NOMO-1 (cell line): ENCODE results near the gene MARCHF10.
A peak's percentile ranks its signal among the peaks of the same experiment; 100 is the strongest.

Experiments
- DNase-seq, 2 experiments: peaks; one replicate each; lab custom pipeline; 2025; ENCODE audit not compliant: unreplicated experiment in 2 of 2; lab: John Stamatoyannopoulos, UW

The MARCHF10 gene

DNA sequence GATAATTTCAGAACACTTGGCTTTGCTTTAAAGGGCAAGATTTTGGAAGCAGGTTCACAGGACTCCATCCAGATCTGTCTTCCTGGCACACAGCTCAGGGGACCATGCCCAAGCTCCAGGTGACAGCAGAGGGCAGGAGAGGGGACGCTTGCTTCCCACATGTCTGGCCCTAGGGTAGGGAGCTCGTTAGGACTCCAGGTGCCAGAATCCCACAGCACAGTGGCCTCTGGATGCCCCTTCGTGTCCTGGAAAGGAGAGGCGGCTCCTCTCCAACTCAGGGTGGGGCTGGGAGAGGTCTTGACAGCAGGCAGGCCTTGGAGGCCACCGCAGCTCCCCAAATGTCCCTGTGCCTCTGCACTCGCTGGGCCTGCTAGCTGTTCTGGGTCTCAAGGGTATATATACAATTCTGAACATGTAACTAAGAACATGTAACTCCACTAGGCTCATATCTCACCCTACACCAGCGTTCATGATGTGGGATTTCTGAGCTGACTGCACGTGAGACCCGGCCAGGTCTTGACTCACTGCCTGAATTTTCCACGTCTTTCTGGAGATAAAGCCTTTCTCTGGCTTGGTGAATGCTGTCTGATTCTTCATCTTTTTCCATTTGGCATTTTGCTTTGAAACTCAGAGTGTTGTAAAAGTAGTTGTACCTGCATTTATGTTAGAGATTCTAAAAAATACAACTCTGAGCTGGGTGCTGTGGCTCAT, 52.8 kb downstream of the MARCHF10 start:
- no peak for DNase-seq

DNA sequence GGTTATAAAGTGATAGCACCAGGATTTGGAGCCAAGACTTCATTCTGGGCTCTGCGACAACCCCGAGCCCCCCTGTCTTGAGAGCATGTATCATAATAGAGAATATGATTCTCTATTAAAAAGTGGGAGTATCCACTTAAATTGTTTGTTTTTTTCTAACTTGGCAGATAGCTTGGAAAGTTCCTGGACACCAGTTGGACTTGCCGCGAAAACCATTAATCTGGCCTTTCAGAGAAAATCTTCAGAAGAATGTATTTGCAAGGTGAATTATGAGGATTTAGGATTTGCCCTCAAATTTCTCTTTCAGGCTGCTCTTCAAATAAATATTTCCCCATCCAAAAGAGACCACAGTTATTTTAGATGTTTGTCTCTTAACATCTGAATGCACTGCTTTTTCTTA, 53.5 kb downstream of the MARCHF10 start:
- DNase-seq: no peak

DNA sequence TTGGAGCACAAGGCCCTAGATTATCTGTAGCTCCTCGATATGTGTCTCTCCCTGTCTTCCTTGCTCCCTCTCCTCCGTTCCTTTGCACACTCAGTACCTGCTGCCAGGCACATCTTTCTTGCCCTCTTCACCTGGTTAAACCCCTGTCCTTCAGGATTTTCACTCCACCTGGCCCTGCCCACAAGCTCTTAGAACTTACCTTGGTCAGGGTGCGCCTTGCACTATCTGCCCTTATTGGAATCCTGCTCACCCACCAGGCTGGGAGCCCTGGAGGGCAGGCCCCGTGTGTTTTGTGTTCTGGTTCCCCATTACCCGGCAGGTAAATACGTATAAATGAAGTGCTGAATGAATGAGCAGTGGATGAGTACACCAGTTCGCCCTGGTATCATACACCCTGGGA, 54.6 kb downstream of the MARCHF10 start:
- no peak for DNase-seq

DNA sequence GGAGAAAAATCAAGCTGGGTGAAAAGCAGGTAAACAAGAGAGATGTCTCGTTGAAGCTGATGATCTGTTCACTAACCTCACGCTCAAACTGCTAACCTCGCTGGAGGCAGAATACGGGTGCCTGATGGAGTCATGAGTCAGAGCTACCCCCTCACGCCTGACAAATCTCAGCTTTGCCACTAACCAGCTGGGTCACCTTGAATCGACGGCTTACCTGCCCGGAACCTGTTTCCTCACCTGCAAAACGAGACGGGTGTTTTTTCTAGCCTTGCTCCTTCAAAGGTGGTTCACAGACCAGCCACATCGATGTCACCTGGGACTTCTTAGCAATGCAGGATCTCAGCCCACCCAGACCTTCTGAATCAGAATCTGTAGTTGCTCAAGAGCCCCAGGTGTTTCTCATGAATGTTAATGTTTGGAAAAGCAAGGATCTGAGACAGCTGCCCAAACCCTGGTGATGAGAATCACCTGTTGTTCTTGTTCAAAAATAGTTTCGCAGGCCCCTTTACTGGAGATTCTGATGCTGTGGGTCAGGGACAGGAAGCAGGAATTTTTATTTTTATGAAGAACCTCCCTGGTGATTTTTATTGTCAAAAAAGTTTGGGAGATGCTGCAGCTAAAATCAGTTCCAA, 56.9 kb downstream of the MARCHF10 start:
- DNase-seq: no peak

DNA sequence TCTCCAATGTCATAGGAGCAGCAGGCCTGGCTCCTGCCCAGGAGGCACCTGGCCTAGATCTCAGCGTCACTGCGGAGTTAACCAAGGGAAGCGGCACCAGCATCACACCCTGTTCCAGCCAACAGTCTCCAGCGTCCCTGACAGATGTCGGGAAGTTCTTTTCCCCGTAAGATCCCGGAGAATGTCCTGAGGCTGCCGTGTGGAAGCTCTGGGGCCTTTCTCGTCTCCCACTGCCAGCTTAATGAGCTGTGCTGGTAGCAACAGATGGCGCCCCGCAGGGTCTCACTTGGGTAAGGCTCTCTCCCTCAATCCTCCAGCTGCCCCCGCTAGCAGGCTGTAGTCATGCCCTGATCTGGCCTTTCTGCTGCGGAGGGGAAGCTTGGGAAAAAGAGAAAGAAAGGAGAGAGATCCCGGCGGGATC, 57.5 kb downstream of the MARCHF10 start:
- no peak for DNase-seq

DNA sequence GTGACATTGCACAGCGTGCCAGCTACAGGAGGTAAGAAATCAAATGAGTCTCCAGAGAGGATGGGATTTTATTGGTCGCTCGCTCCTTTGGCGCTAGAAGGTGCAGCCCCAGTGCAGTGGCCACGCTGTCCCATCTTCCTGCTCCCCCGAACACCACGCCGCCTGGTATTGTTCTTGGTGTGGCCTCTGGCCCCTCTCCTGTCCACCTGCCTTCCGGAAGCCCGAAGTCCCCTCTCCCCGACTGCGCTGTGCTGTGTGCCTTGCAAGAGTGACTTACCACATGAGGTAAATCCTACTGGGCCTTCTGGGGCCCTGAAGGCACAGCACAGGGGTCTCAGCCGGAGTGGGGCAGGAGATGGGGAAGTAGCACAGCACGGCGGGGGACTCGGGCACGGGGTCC, 58.2 kb downstream of the MARCHF10 start:
- DNase-seq: no peak

DNA sequence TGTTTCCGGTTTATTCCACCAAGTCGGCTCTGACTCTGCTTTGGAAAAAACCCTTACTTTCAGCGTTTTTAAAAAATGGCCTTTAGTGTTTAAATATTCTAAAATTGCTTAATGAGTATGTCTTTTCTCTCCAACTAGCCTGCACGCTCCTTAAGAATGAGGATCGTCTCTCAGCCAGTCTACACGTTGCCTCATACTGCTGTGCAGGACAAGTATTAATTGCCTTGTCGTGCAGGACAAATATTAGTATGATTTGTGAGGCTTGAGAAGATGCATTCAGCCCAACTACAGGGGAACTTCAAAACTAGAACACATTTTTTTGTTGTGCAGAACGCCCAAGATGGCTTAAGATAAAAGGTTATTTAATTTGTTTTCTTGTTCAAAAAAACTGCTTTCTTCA, 61.2 kb downstream of the MARCHF10 start:
- DNase-seq: no peak

DNA sequence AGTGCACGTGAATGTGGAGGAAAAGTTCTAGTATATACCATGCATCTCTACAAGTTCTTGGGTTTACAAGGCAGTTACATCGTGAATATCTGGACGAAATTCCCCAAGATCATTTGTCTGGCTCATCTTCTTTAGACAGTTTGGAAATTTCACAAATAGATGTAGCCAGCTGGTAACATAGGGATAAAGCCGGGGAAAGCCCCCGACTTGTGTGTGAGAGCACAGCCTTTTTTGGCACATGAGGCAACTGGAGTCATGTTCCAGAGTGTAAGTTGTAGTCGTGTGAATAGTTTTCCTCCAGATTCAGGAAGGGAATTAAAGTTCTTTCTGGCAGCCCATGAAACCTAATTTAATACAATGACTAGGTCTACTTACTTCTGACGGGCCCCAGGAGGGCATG, 62.3 kb downstream of the MARCHF10 start:
- no peak for DNase-seq

DNA sequence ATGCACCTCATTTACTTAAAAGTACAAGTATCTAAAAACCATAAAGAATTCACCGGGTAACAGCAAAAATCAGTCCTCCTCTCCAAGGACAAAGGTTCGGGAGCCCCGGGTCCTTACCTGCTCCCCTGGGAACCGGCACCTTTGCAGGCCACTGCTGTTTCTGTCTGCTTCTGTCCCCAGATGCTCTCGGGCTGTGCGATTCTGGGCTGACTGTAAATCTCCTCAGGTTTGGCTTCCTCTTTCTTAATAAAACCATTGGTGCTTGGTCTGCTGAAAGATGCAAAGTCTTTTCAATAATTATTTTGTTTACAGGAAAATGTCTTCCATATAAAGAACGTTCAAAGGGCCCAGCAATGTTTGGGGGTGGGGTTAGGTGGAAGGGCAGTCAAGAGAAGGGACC, 63.9 kb downstream of the MARCHF10 start:
- no peak for DNase-seq

DNA sequence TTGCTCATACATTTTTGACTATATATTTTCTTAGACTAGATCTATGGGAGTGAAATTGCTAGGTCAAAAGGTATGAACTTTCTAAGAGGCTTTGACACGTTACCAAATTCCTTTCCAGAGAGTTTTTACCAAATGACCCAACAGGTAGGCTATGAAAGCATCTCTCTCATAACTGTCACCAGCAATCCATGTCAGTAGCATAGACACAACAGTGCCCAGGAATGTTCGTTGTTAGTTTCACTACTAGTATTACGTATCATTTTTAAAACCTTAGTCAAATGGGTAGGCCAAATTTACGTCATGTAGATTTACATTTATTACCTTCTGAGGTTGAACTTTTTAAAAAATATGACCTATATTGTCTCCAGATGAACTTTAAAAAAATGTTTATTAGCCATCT, 66.8 kb downstream of the MARCHF10 start:
- no peak for DNase-seq

DNA sequence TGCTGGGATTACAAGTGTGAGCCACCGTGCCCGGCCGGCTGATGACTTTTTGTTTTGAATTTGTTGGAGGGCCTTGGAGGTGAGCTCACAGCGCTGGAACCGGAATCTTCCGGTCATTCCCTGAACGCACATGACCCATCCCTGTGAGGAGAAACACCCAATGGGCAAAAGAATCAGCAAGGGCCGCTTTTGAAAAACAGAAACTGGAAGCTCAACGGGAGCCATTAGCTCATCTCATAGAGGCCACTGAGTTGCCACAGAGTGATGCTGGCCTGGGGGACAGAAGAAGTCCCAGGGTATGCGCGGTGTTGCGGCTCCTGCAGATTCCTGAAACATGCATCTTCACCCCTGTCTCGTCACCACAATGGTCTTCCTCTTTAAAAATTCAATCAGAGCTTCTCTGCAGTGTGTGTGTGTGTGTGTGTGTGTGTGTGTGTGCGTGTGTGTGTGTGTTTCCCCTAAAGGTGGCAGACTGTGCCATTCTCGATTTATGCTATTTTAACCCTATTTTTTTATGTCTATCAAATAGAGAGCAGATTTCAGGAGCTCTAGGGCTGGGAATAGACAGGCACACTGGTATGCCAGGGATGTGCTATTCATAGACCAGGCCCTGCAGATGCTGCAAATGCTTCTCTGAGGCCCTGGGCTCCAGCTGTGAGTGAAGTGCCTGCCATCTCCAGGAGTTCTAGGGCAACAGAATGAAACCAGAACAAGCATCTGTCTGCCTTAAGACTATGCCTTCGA, 68.3 kb downstream of the MARCHF10 start:
- no peak for DNase-seq

DNA sequence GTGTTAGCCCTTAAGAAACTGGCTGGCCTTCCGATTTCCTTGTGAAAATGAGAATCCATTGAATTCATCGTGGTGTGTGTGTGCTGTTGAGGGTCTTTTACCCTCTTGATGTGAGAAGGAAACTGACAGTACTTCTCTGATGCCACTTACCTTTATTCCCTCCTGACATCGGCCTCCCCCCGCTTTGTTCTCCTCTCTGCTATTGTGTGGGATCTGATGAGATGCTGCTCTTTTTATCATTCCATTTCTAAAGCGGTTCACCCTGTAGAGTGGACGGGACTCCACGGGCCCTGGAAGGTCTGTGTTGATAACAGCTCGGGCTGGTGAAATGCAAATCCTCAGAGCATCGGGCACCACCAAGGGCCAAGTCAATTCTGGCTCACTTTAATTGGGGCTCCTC, 69.8 kb downstream of the MARCHF10 start:
- DNase-seq: no peak

DNA sequence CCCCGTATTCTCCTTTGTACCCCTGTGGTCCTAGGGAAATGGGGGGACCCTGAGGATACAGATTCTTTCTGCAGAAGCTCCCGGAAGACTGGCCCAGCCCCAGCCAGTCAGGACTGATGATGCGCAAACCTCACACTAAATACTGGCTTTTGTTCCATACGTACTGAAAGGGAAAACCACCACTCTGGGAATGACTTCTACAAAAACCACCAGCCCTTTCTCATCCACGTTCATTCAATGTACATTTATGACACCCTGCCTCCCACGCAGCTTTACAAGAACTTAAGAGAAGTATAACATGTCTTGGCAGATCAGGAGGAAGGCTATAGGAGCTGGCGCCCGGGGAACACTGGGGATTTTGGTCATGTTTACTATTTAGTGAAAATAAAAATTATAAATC, 70.6 kb downstream of the MARCHF10 start:
- no peak for DNase-seq

DNA sequence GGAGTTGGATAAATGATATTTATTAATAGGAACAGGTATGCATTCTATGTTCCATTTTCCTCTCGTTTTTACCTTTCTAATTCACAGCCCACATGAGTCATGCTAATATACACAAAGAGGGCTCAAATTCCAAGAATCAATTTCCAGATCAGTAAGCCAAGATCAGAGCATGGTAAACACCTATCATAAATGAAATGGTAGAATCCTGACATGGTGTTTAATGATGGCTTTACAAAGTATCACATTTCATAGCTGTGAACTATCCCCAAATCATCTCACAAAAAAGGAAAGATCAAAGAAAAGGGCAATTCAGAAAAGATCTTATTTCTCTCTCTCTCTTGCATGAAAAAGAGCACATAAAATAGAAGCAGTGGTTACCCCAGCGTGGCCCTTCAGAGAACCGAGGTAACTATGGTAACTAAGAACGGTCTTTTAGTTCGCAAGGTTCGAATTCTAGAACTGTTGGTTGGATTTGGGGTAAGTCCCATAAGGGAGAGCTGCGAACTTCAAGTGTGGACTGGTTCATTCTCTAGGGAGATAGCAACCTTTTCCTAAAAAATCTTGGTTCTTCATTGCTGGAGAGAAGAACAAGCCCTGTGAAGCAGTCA, 73.0 kb downstream of the MARCHF10 start:
- no peak for DNase-seq

DNA sequence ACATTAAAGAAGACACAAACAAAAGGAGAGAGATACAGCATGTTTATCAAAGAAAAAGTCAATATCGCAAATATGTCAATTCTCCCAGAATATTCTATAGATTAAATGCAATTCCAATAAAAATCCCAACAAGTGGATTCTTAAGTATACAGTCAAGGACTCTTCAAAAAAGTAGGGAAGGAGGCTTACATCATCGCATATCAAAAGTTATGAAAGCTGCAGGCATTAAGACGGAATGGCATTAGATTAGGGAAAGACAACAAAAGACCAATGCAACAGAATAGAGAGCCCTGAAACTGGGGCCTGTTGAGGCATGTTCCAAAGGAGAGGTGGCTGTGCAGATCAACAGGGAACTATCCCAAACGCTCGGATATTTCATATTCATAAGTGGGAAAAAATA, 76.0 kb downstream of the MARCHF10 start:
- no peak for DNase-seq

DNA sequence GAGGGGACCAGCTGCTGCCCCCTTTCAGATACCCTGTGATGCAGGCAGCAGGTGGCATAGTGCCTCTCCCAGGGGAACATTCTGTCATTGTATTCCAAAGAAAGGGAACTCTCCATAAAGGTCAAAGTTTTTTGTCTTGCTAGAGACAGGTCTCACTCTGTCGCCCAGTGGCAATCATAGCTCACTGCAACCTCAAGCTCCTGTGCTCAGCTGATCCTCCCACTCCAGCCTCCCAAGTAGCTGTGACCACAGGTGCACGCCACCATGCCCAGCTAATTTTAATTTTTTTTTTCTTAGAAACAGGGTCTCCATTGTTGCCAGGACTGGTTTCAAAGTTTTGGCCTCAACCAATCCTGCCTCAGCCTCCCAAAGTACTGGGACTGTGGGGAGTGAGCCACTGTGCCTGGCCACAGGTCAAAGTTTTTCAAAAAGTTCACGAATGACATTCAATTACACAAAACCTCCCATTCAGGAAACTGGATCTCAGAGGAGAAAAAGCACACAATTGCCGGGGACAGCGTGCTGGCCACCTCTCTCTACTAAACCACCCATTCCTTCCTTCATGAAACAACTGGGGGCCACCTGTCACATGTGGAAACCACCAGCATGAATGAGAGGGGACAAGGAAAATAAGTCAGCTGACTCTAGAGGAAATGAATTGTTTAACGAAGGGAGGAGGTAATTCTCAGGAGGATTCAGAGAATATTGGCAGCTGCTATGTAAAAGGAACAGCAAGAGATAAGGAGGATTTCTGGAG, 80.0 kb downstream of the MARCHF10 start:
- DNase-seq: no peak

DNA sequence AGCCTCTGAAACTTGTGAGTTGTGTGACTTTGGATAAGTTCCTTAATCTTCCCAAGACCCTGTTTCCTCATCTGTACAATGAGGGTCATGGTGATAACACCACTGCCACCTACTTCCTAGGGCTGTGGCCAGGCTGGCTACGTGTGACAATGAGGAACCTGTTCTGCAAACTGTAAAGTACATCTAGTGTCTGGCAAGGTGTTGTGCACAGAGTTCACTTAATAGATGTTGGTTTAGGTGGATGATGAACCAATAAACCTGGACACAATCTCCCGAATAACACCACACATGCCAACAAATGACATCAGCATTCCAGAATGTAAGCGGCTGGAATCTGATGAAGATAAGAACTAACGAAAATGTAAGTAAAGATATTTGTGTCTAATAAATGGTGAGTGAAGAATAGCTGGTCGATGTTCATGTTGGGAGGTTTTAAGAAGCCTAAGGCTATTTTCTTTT, 82.3 kb downstream of the MARCHF10 start:
- DNase-seq: peak in 1 of 2 experiments; percentile 22

DNA sequence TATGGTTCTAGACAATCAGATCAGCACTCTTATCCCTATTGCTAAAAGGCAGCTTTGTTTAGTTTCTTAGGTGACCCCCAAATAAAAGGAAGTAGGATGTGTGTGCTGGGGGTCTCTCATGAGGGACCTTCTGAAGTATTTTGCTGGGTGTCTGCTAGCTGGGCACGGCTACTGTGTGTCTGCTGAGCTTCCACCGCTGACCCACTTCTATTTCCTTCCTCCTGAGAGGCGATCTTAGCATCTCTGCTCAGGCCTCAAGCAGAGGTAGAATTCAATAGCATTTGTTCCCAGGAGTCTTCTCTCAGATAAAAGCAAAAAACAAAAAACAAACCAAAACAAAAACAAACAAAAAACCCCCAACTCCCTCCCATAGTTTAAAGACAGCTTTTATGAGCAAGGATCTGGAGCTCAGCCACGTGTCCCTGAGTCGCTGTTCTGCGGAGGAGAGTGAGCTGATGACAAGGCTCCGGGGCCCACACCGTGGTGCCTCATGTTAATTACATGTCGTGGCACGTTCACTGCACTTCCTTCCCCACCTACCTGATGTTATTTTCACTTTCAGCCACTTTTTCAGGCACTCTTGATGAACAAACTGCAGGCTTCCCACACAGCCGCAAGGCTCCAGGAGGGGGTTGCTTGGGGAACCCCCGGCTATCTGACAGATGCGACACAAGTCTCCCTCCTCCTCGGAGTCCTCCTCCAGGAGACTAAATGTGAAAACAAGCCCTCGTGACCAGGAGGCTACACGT, 83.5 kb downstream of the MARCHF10 start:
- DNase-seq: peak; percentile 40 to 55

DNA sequence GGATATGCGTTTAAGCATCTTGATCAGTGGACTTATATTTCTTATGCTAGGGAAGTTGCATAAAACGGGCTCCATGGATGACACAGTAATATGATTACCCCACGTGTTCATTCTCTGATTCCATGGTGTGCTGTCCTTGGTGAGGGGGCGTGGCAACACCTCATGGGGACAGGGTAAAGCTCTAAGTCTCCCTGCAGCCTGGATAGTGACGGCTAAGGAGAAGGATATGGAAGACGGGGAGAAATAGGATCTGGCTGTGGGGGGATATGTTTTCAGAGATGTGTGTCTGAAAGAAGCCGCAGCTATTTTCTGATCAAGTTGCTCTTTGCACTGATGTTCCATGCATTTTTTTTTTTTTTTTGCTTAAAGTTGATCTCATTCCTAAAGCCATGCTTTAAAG, 84.3 kb downstream of the MARCHF10 start:
- no peak for DNase-seq

DNA sequence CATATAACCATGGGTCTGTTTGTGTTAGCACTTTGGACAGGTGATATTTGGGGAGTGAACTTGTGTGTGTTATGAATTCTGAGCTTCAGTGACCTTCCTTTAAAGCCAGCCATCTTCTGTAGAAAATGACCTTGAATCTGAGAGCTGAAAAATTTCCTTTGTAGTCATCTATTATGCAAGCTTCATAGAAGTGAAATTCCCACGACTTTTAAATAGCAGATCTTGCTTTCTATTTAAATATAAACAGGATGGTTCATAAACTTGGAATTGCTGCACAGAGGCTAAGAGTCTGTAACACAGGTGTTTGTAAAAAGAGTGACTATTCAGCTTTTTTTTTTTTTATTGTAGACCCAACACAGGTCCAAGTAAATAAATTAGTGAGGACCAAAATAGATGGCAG, 85.5 kb downstream of the MARCHF10 start:
- no peak for DNase-seq
